ENCODE measurements around the gene ALPK1.

The ALPK1 gene

GRCh38 chr4:112312610-112313239 is 15.6 kb downstream of the ALPK1 start:
- TF ChIP-seq POLR2AphosphoS5 (IDR thresholded peaks at IDR 0.05; ENCODE audit: low read depth, low read length) = no peak

GRCh38 chr4:112315446-112315845 is 18.3 kb downstream of the ALPK1 start:
- TF ChIP-seq TAF1 (IDR thresholded peaks at IDR 0.05; ENCODE audit: borderline replicate concordance, insufficient read depth, low read length) = no peak
- TF ChIP-seq FOXP2 (optimal IDR thresholded peaks at IDR 0.05; ENCODE audit: borderline replicate concordance, extremely low read depth, extremely low read length, insufficient read depth) = no peak
- TF ChIP-seq SIN3A (IDR thresholded peaks at IDR 0.05; ENCODE audit: borderline replicate concordance, insufficient read depth, low read length) = no peak
- no peak for TF ChIP-seq REST (IDR thresholded peaks at IDR 0.05; ENCODE audit: insufficient read depth in 1 of 2, low read depth in 2 of 2, low read length in 2 of 2)
- no peak for TF ChIP-seq POLR2AphosphoS5 (IDR thresholded peaks at IDR 0.05; ENCODE audit: low read depth, low read length)

GRCh38 chr4:112316360-112316759 is 19.2 kb downstream of the ALPK1 start:
- TF ChIP-seq TAF1 (IDR thresholded peaks at IDR 0.05; ENCODE audit: borderline replicate concordance, insufficient read depth, low read length) = no peak
- no peak for TF ChIP-seq SIN3A (IDR thresholded peaks at IDR 0.05; ENCODE audit: borderline replicate concordance, insufficient read depth, low read length)

GRCh38 chr4:112318239-112319142 is 21.3 kb downstream of the ALPK1 start:
- TF ChIP-seq FOXP2 (optimal IDR thresholded peaks at IDR 0.05; ENCODE audit: borderline replicate concordance, extremely low read depth, extremely low read length, insufficient read depth) = no peak
- TF ChIP-seq POLR2AphosphoS5 (IDR thresholded peaks at IDR 0.05; ENCODE audit: low read depth, low read length) = no peak
- no peak for TF ChIP-seq REST (IDR thresholded peaks at IDR 0.05; ENCODE audit: insufficient read depth in 1 of 2, low read depth in 2 of 2, low read length in 2 of 2)
- TF ChIP-seq SIN3A (IDR thresholded peaks at IDR 0.05; ENCODE audit: borderline replicate concordance, insufficient read depth, low read length) = no peak
- no peak for TF ChIP-seq TAF1 (IDR thresholded peaks at IDR 0.05; ENCODE audit: borderline replicate concordance, insufficient read depth, low read length)

- no peak for TF ChIP-seq SIN3A (IDR thresholded peaks at IDR 0.05; ENCODE audit: borderline replicate concordance, insufficient read depth, low read length)
- TF ChIP-seq POLR2AphosphoS5 (IDR thresholded peaks at IDR 0.05; ENCODE audit: low read depth, low read length) = no peak
- TF ChIP-seq TAF1 (IDR thresholded peaks at IDR 0.05; ENCODE audit: borderline replicate concordance, insufficient read depth, low read length) = no peak
- no peak for TF ChIP-seq FOXP2 (optimal IDR thresholded peaks at IDR 0.05; ENCODE audit: borderline replicate concordance, extremely low read depth, extremely low read length, insufficient read depth)
- TF ChIP-seq REST (IDR thresholded peaks at IDR 0.05; ENCODE audit: insufficient read depth in 1 of 2, low read depth in 2 of 2, low read length in 2 of 2) = no peak
These were observed 24.9 kb downstream of the ALPK1 start for GRCh38 chr4:112321776-112322684.
